GF-D8 (cell line): ENCODE data around the gene NAGK.
"Not testable (repeated sequence)": the region's sequence is repeated elsewhere in the genome, so short reads cannot be mapped to it uniquely, and the experiment has no call there.

Experiments
- DNase-seq: peaks from one replicate; lab custom pipeline; 2025; lab: John Stamatoyannopoulos, UW

Gene NAGK

DNA sequence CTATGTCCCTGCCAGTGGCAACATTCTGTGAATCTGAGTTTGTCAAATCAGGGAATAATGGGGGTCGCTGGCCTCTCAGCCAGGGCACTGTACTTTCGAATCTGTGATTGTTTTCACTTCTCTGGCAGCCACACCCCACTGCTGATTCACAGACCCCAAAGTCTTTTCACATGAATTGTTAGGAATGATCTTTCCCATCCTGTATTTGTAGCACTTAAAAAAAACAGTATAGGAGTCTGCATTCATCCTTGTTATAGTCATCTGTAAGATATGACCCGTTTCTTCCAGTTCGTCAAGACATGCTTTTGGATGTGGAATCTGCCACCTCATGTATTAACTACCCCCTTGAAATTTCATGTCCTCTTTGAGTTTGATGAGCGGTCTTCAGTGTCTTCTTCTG lies 928 bp downstream of the NAGK start:
- DNase-seq: no peak

GRCh38 chr2:71070294-71071093 lies 2.0 kb downstream of the NAGK start:
- no peak for DNase-seq

GRCh38 chr2:71071681-71072398 lies 3.4 kb downstream of the NAGK start:
- DNase-seq: peak; percentile 88

GRCh38 chr2:71072492-71072891 lies 4.0 kb downstream of the NAGK start:
- DNase-seq: no peak

DNA sequence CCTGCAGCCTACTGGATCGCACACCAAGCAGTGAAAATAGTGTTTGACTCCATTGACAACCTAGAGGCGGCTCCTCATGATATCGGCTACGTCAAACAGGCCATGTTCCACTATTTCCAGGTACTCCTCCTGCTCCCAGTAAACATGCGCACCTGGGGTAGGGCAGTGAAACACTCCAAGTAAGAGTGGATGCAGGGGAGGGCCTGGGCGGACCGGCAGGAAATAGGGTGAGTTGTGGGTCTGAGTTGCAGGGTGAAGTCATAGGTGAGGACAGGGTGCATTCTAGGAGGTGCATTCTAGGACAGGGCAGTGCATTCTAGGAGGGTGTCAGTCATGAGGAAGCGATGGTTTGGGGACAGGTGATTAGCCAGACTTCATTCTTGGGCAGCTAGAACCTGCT lies 5.0 kb downstream of the NAGK start:
- no peak for DNase-seq

DNA sequence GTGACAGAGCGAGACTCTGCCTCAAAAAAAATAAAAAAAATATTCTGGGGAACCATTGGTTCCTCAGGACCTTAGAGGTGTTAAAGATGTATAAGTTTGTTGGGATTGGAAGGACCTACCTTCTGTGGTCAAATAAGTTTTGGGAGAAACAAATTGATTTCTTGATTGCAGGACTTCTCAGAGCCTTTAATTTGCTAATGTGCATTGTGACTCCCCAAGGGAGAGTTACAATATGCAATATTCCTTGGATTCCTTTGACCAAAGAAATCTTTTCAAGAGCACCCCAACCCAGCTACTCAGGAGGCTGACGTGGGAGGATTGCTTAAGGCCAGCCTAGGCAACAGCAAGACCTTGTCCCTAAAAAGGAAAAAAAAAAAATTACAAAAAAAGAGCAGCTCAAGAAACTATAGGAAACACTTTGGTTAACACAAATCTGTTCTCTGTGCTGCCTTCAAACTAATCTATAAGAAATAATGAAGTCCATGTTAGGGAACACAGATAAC lies 6.5 kb downstream of the NAGK start:
- no peak for DNase-seq

- no peak for DNase-seq
Measured at GRCh38 chr2:71078624-71079023, 10.2 kb downstream of the NAGK start.

GRCh38 chr2:71082402-71083252 lies 14.2 kb downstream of the NAGK start:
- no peak for DNase-seq

DNA sequence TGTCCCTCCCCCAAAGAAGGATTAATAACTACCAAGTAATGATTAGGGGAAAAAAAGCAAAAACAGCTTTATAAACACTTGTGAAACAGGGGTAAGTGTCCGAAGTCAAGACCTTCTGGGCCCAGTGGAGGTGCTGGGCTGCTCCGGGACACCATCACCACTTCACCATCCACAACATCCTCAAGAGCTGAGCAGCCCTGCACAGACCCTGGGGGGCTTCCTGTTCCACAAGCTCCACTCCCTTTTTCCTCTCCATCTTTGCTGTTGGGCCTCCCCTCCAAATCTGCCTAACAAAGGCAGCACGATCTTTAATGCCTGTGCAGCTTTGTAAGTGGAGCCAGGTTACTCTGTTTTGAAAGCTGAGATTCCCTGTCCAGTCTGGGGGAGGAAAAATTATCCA lies 14.8 kb downstream of the NAGK start:
- DNase-seq: not testable (repeated sequence)

DNA sequence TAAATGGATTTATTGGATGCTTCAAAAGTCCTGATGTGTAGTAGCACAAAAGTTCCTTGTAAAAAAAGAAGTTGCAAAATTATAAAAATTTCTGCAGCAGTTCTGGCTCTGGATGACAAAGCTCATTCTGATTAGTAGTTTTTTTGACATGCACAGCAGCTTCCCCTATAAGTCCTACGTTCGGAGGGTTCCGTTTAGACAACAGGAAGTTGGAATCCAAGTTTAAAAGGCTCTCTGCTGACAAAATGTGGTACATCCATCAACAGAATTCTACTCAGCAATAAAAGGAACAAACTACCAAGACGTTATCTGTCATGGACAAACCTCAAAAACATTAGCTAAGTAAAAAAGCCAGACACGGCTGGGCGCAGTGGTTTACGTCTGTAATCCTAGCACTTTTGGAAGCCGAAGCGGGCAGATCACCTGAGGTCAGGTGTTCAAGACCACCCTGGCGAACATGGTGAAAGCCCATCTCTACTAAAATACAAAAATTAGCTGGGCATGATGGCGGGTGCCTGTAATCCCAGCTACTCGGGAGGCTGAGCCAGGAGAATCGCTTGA lies 15.4 kb downstream of the NAGK start:
- not testable (repeated sequence) for DNase-seq

GRCh38 chr2:71085325-71086003 lies 17.0 kb downstream of the NAGK start:
- DNase-seq: not testable (repeated sequence)

GRCh38 chr2:71089475-71089874 lies 21.0 kb downstream of the NAGK start:
- not testable (repeated sequence) for DNase-seq

DNA sequence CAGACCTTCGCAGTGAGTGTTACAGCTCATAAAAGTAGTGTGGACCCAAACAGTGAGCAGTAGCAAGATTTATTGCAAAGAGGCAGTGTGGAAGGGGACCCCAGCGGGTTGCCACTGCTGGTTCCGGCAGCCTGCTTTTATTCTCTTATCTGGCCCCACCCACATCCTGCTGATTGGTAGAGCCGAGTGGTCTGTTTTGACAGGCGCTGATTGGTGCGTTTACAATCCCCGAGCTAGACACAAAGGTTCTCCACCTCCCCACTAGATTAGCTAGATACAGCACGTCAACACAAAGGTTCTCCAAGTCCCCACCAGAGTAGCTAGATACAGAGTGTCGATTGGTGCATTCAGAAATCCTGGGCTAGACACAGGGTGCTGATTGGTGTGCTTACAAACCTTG lies 23.4 kb downstream of the NAGK start:
- DNase-seq: not testable (repeated sequence)

DNA sequence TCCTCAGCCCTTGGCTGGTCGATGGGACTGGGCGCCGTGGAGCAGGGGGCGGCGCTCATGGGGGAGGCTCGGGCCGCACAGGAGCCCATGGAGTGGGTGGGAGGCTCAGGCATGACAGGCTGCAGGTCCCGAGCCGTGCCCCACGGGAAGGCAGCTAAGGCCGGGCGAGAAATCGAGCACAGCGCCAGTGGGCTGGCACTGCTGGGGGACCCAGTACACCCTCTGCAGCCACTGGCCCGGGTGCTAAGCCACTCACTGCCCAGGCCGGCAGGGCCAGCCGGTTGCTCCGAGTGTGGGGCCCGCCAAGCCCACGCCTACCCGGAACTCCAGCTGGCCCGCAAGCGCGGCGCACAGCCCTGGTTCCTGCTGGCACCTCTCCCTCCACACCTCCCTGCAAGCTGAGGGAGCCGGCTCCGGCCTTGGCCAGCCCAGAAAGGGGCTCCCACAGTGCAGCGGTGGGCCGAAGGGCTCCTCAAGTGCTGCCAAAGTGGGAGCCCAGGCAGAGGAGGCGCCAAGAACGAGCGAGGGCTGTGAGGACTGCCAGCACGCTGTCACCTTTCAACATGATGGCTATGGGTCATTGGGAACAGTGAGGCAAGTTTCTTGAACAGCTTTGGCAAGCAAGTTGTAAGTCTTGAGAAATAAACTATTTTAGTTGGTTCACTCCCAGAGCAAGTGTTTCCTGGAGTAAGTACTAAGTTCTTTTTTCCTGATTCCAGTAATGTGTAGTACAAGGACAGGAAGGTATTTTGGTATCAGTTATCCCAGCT lies 24.2 kb downstream of the NAGK start:
- DNase-seq: not testable (repeated sequence)

DNA sequence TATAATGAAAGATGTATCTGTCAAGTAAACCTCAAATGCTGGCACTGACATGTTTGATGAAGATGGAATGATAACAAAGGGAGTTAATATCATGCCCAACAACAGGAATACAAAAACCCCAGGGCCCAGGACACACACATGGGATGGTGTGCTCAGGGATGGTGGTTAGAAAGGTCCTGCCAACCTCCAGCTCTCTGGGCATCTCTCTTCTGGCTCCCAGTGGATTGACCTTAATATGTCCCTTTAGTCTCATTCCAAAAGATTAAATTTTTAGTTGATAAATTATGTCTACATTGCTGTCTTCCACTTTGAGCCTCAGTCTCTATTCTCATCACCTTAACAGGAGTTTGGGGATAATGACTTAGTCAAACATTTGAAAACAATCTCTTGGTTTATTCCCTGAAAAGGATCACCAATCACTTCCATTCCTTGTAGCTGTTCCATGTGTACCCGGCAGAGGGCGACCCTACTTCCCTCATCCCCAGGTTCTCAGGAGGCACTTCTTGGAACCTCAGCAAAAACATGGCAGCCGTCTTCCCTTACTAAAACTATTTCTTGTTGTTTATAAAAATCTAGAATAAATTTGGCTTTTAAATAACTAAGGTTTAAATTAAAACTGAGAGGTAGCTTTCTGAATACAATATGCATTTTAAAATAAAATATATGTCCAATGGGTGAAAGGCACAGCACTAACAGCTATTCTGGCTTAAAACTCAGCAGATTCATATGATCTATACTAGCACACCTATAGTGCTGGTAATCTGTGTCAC lies 31.9 kb downstream of the NAGK start:
- DNase-seq: peak; percentile 15

GRCh38 chr2:71101656-71102055 lies 33.2 kb downstream of the NAGK start:
- no peak for DNase-seq

- DNase-seq: no peak
Measured at GRCh38 chr2:71102981-71103681, 34.7 kb downstream of the NAGK start.

- DNase-seq: no peak
Measured at GRCh38 chr2:71103809-71104208, 35.4 kb downstream of the NAGK start.

DNA sequence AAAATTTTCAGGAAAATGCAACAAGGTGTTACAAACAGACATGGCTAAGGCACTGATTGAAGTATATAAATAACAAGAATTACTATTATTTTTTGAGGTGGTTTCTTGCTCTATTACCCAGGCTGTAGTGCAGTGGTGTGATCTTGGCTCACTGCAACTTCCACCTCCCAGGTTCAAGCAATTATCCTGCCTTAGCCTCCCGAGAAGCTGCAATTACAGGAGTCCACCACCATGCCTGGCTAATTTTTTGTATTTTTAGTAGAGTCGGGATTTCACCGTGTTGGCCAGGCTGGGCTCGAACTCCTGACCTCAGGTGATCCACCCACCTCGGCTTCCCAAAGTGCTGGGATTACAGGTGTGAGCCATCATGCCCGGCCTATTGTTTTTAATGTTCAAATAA lies 38.0 kb downstream of the NAGK start:
- not testable (repeated sequence) for DNase-seq
